Naive thymus-derived CD4-positive, alpha-beta T cell (primary cell): ENCODE results near the gene ACER3. TPM values are rescaled to one million over a fixed set of nuclear protein-coding genes. Genes with fewer than 3 reads are reported as not detected.
"Not testable (repeated sequence)": the region's sequence is repeated elsewhere in the genome, so short reads cannot be mapped to it uniquely, and the experiment has no call there.

Experiments
- ATAC-seq: fragments of 150-1000 bp; cut with Tn5 transposase; 2 replicates; pipeline ENCODE4 v1.10.0; 2021; ENCODE audit warnings: mild to moderate bottlenecking, moderate library complexity
- CTCF ChIA-PET: fragments of 350-600 bp; sonication (Branson Sonifier 250); formaldehyde crosslinking; loops from one replicate; lab custom pipeline; 2021; ENCODE audit warnings: antibody characterized with exemption; lab: Charles Lee
- POLR2A ChIA-PET: fragments of 350-600 bp; sonication (Branson Sonifier 250); formaldehyde crosslinking; loops from one replicate; lab custom pipeline; 2021; ENCODE audit warnings: antibody characterized with exemption, inconsistent platforms; lab: Charles Lee
- DNase-seq, 9 donors: peaks; one replicate each; pipeline versions ENCODE4 v3.0.0 to v3.0.0-alpha.2; 2020 to 2022; ENCODE audit warnings: mixed read lengths in 1 of 9
- H3K27ac ChIP-seq: one replicate; pipeline ENCODE4 v1.7.0; 2013; ENCODE audit warnings: mild to moderate bottlenecking, low read depth, low read length, moderate library complexity
- H3K27me3 ChIP-seq, 2 donors: one replicate each; pipeline ENCODE4 v1.7.0; 2013; ENCODE audit warnings: low read length in 2 of 2, mild to moderate bottlenecking in 2 of 2, moderate library complexity in 2 of 2; ENCODE audit not compliant: control insufficient read depth in 2 of 2, insufficient read depth in 2 of 2
- H3K36me3 ChIP-seq, 3 experiments: 1 replicate in 2 of 3; 2 replicates in 1 of 3; pipeline ENCODE4 v1.7.0; 2013; ENCODE audit warnings: low read length in 3 of 3, mild to moderate bottlenecking in 3 of 3, moderate library complexity in 1 of 3; ENCODE audit not compliant: insufficient read depth in 3 of 3, control insufficient read depth in 2 of 3
- H3K4me1 ChIP-seq, 2 donors: one replicate each; pipeline ENCODE4 v1.7.0; 2013; ENCODE audit warnings: low read length in 2 of 2, mild to moderate bottlenecking in 2 of 2, moderate library complexity in 1 of 2; ENCODE audit not compliant: control insufficient read depth in 2 of 2, insufficient read depth in 2 of 2
- H3K4me3 ChIP-seq: 2 replicates; pipeline ENCODE4 v1.7.0; 2013; ENCODE audit warnings: mild to moderate bottlenecking, low read length
- H3K9me3 ChIP-seq, 3 experiments: 1 replicate in 2 of 3; 2 replicates in 1 of 3; pipeline ENCODE4 v1.7.0; 2013; ENCODE audit warnings: low read length in 3 of 3; ENCODE audit not compliant: control insufficient read depth in 2 of 3
- H3K27ac Mint-ChIP-seq, 9 donors: one replicate each; pipeline ENCODE4 v1.8.0; 2020 to 2022; ENCODE audit warnings: mixed read lengths in 9 of 9, mild to moderate bottlenecking in 8 of 9, moderate library complexity in 5 of 9, inconsistent platforms in 2 of 9
- H3K27me3 Mint-ChIP-seq, 5 donors: one replicate each; pipeline ENCODE4 v1.8.0; 2021 to 2022; ENCODE audit warnings: mixed read lengths in 5 of 5, mild to moderate bottlenecking in 1 of 5
- H3K36me3 Mint-ChIP-seq, 5 donors: one replicate each; pipeline ENCODE4 v1.8.0; 2020 to 2022; ENCODE audit warnings: mixed read lengths in 5 of 5, mild to moderate bottlenecking in 3 of 5, inconsistent platforms in 1 of 5
- H3K4me1 Mint-ChIP-seq, 7 donors: one replicate each; pipeline ENCODE4 v1.8.0; 2020 to 2022; ENCODE audit warnings: mixed read lengths in 7 of 7, mild to moderate bottlenecking in 3 of 7, inconsistent platforms in 1 of 7
- H3K4me3 Mint-ChIP-seq, 10 donors: one replicate each; pipeline ENCODE4 v1.8.0; 2020 to 2022; ENCODE audit warnings: mild to moderate bottlenecking in 10 of 10, mixed read lengths in 10 of 10, moderate library complexity in 6 of 10, inconsistent platforms in 2 of 10
- H3K9me3 Mint-ChIP-seq, 11 donors: one replicate each; pipeline ENCODE4 v1.8.0; 2020 to 2022; ENCODE audit warnings: mixed read lengths in 11 of 11, mild to moderate bottlenecking in 4 of 11, inconsistent platforms in 1 of 11, moderate library complexity in 1 of 11
- intact Hi-C, 2 donors: fragments of 100-400 bp; cut with micrococcal nuclease; formaldehyde crosslinking; loops; one replicate each; pipeline ENCODE4 v1.15.1; 2023
- polyA plus RNA-seq, 2 donors: library from polyadenylated mRNA; unstranded; fragments of 300-500 nt; fragmentation: Illumina TruSeq; gene quantifications; one replicate each; pipeline ENCODE4 v1.2.3, GENCODE V29; 2021
- total RNA-seq, 6 experiments: library from RNA in 5 of 6; stranded (reverse) in 5 of 6; gene quantifications; 1 replicate in 5 of 6; 2 replicates in 1 of 6; pipeline ENCODE4 v1.2.3 and lab custom pipeline; 2021 to 2026

ACER3 gene
- total and polyA plus RNA-seq, 7 experiments from 2014 or later, result 4.7 to 15.2 (median 9.0) TPM

DNA sequence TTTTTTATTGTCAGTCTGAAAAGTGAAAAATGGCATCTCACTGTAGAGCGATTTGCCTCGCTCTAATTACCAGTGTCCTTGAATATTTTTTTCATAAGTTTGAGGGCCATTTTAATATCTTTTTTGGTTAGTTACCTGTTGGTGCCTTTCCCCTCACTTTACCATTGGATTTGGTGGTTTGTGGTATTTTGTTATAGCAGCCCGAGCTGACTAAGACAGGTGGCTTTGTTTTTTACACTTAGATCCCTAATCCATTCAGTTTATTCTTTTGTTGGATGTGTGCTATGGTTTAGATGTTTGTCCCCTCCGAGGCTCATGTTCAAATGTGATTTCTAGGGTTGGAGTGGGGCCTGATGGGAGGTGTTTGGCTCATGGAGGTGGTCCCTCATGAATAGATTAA, 199.5 kb downstream of the ACER3 start:
- no peaks in the 10 kb centered on the region for H3K36me3 Mint-ChIP-seq
- CTCF ChIA-PET, result interaction anchor here (1.1 kb wide), 1 partner anchor 31 kb away, joined by 3 read pairs; no protein-coding TSS in a partner anchor
- H3K27me3 ChIP-seq, result no peaks in the 10 kb centered on the region
- no peaks in the 10 kb centered on the region for H3K36me3 ChIP-seq
- no peak overlapping the region for H3K27ac ChIP-seq
- H3K4me1 ChIP-seq, result no peaks in the 10 kb centered on the region
- no peak overlapping the region for H3K4me3 Mint-ChIP-seq
- no peak for DNase-seq
- no peak for ATAC-seq
- peaks cover 0 to 2% (median 0%) of the 10 kb centered on the region in 7 donors for H3K4me1 Mint-ChIP-seq
- peaks cover 0 to 42% (median 0%) of the 10 kb centered on the region in 5 donors for H3K27me3 Mint-ChIP-seq
- no peak overlapping the region for H3K27ac Mint-ChIP-seq
- intact Hi-C loops, result no loop called here
- H3K9me3 ChIP-seq, result peaks cover 0 to 13% (median 0%) of the 10 kb centered on the region in 3 experiments
- H3K9me3 Mint-ChIP-seq, result peaks cover 0 to 33% (median 10%) of the 10 kb centered on the region in 11 donors
- POLR2A ChIA-PET, result no interaction called here
- H3K4me3 ChIP-seq, result no peak overlapping the region

DNA sequence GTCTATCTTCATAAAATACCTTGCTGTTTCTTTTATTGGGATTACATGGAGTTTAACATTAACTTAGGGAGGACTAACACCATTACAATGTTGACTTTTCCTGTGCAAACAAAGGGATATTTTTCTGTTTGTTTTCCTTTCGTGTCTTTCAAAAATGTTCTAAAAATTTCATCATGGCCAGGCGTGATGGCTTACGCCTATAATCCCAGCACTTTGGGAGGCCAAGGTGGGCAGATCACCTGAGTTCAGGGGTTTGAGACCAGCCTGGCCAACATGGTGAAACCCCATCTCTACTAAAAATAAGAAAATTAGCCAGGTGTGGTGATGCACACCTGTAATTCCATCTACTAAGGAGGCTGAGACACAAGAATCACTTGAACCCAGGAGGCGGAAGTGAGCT, 200.5 kb downstream of the ACER3 start:
- not testable (repeated sequence) for H3K27ac Mint-ChIP-seq, H3K36me3 Mint-ChIP-seq

DNA sequence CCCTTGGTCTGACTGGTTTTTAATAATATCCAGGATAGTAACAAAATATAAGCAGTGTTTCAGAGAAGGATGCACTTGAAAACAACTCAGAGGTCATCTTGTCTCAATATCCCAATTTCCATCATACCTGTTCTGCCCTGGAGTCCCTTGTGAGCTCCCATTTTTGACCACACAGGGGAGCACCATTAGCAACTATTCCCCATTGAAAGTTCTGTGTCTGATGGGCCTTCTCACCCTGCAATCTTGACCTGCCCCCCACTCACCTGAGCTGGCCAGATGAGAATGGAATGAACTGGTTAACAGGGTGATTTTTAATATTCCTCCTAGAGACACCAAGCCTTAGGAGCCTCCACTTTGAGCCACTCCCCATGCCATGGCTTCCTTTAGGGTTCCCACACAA, 202.2 kb downstream of the ACER3 start:
- POLR2A ChIA-PET, result interaction anchor here (0.7 kb wide), 1 partner anchor 1138 kb away, joined by 3 read pairs; no protein-coding TSS in a partner anchor
- H3K9me3 Mint-ChIP-seq, result peaks cover 0 to 10% (median 1%) of the 10 kb centered on the region in 11 donors
- Histone ChIP-seq H3K9me3 (no peaks in the 10 kb centered on the region), H3K27ac (no peak overlapping the region), H3K27me3 (no peaks in the 10 kb centered on the region), H3K36me3 (no peaks in the 10 kb centered on the region), H3K4me1 (peaks cover 0 to 7% of the 10 kb centered on the region in 2 donors), H3K4me3 (no peak overlapping the region)
- peaks cover 0 to 15% (median 12%) of the 10 kb centered on the region in 7 donors for H3K4me1 Mint-ChIP-seq
- peaks cover 0 to 56% (median 0%) of the 10 kb centered on the region in 5 donors for H3K27me3 Mint-ChIP-seq
- H3K4me3 Mint-ChIP-seq, result no peak overlapping the region
- no peaks in the 10 kb centered on the region for H3K36me3 Mint-ChIP-seq
- no peak overlapping the region for H3K27ac Mint-ChIP-seq
- CTCF ChIA-PET, result interaction anchor here (0.6 to 4.2 kb wide), 4 partner anchors 12 to 28 kb away, joined by 3 to 25 read pairs (median 4); no protein-coding TSS in a partner anchor
- DNase-seq, result no peak
- intact Hi-C loops, result no loop called here
- no peak for ATAC-seq

More for the DNA sequence above, 200.5 kb downstream of the ACER3 start:
- H3K36me3 ChIP-seq, H3K4me1 Mint-ChIP-seq, H3K4me3 Mint-ChIP-seq, DNase-seq, POLR2A ChIA-PET, CTCF ChIA-PET, H3K4me3 ChIP-seq, H3K9me3 ChIP-seq, H3K27me3 ChIP-seq, ATAC-seq, intact Hi-C loops, H3K4me1 ChIP-seq, H3K27ac ChIP-seq: not testable (repeated sequence)
- Mint-ChIP-seq H3K27me3 (peaks cover 0 to 50% (median 0%) of the 10 kb centered on the region in 5 donors), H3K9me3 (peaks cover 0 to 24% (median 5%) of the 10 kb centered on the region in 11 donors)

DNA sequence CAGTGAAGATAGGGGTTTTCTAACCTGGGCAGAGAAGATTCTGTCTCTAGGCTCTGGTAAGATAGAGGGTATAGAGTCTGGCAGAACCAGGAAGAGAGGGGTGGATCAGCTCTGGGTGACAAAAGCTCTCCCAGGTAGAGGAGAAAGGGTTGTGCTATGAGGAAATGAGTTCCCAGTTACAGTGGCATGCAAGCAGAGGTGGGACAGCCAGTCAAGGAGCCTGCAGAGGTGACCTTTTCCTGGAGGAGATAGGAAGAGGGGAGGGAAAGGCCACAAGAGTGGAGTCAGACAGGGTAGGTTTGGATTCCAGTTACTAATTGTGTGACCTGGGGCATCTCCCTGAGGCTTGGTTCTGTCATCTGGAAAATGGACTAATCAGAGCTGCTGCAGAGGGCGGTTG, 202.7 kb downstream of the ACER3 start:
- intact Hi-C loops, result no loop called here
- CTCF ChIA-PET, result interaction anchor here (1.3 to 4.2 kb wide), 2 partner anchors 23 to 28 kb away, joined by 3 to 25 read pairs; no protein-coding TSS in a partner anchor

DNA sequence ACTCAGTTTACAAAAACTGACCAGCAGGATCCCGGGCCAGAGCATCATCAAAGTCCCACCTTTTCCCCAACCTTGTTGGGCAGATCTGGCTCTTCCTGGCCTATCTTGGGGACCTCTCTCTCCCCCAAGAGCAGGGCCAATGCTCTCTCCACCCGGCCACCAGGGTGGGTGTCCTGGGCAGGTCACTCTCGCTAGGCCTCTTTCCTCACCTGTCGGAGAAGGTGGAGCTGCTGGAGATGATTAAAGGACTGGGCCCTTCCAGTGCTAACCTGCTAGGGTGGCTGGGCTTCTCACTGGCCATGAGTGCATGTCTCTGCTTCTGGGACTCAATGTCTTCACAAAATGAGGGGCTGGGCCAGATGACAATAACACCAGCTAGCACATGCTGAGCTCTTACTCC, 203.1 kb downstream of the ACER3 start:
- ChIA-PET CTCF (interaction anchor here (0.8 to 4.2 kb wide), 3 partner anchors 23 to 31 kb away, joined by 3 to 25 read pairs (median 3); no protein-coding TSS in a partner anchor), POLR2A (interaction anchor here (1.0 kb wide), 1 partner anchor 18 kb away, joined by 8 read pairs; no protein-coding TSS in a partner anchor)
- intact Hi-C loops, result no loop called here
- Mint-ChIP-seq H3K4me3 (no peak overlapping the region), H3K4me1 (peaks cover 5 to 21% (median 16%) of the 10 kb centered on the region in 7 donors), H3K9me3 (peaks cover 0 to 10% (median 1%) of the 10 kb centered on the region in 11 donors), H3K36me3 (no peaks in the 10 kb centered on the region), H3K27me3 (peaks cover 0 to 51% (median 0%) of the 10 kb centered on the region in 5 donors), H3K27ac (no peak overlapping the region)
- Histone ChIP-seq H3K9me3 (no peaks in the 10 kb centered on the region), H3K36me3 (no peaks in the 10 kb centered on the region), H3K4me1 (peaks cover 0 to 9% of the 10 kb centered on the region in 2 donors), H3K27me3 (no peaks in the 10 kb centered on the region), H3K4me3 (no peak overlapping the region), H3K27ac (no peak overlapping the region)
- ATAC-seq, result no peak
- no peak for DNase-seq

More for the DNA sequence above, 202.7 kb downstream of the ACER3 start:
- H3K4me3 ChIP-seq, result no peak overlapping the region
- H3K9me3 Mint-ChIP-seq, result peaks cover 0 to 10% (median 1%) of the 10 kb centered on the region in 11 donors
- peaks cover 0 to 56% (median 0%) of the 10 kb centered on the region in 5 donors for H3K27me3 Mint-ChIP-seq
- no peaks in the 10 kb centered on the region for H3K36me3 Mint-ChIP-seq
- no peak overlapping the region for H3K27ac Mint-ChIP-seq
- H3K4me3 Mint-ChIP-seq, result no peak overlapping the region
- DNase-seq (no peak), ATAC-seq (no peak)
- no peaks in the 10 kb centered on the region for H3K27me3 ChIP-seq
- no peaks in the 10 kb centered on the region for H3K9me3 ChIP-seq
- no peaks in the 10 kb centered on the region for H3K36me3 ChIP-seq
- POLR2A ChIA-PET, result interaction anchor here (0.7 kb wide), 1 partner anchor 1137 kb away, joined by 3 read pairs; no protein-coding TSS in a partner anchor
- H3K4me1 ChIP-seq, result peaks cover 0 to 9% of the 10 kb centered on the region in 2 donors
- H3K4me1 Mint-ChIP-seq, result peaks cover 3 to 17% (median 15%) of the 10 kb centered on the region in 7 donors
- no peak overlapping the region for H3K27ac ChIP-seq

DNA sequence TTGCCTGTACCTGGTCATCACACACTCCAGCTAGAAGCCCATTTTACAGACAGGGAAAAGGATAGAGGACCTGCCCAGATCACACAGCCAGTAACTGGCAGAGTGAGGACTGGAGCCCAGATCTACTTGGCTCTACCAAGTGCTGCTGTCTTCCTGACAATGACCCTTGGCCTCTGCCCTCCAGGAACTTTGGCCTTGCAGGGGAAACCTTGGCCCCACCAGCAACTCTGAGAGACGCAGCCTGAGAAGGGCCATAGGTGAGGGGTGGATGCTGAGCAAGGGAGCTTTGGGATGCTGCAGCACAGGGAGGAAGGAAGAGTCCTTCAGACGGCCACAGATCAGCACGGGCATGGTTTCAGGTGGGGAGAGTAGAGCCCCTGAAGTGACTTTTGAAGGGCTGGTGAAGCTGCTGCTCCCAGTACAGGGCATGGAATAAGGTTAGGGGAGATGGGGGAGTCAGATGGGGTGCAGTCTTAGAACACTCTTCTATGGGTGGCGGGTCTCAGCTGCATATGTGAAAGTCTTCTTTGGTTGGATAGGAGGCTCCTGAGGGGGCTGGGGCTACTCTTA, 204.0 kb downstream of the ACER3 start:
- H3K9me3 Mint-ChIP-seq, result peaks cover 0 to 10% (median 1%) of the 10 kb centered on the region in 11 donors
- no peaks in the 10 kb centered on the region for H3K36me3 Mint-ChIP-seq
- DNase-seq (no peak), ATAC-seq (no peak)
- Histone ChIP-seq H3K27me3 (no peaks in the 10 kb centered on the region), H3K9me3 (no peaks in the 10 kb centered on the region), H3K4me1 (peaks cover 0 to 9% of the 10 kb centered on the region in 2 donors), H3K36me3 (no peaks in the 10 kb centered on the region), H3K4me3 (no peak overlapping the region), H3K27ac (no peak overlapping the region)
- peaks cover 0 to 49% (median 0%) of the 10 kb centered on the region in 5 donors for H3K27me3 Mint-ChIP-seq
- peaks cover 5 to 24% (median 20%) of the 10 kb centered on the region in 7 donors for H3K4me1 Mint-ChIP-seq
- POLR2A ChIA-PET, result interaction anchor here (1.0 kb wide), 1 partner anchor 17 kb away, joined by 8 read pairs; no protein-coding TSS in a partner anchor
- peak overlapping the region in 3 of 9 donors; percentile 29 to 79 (median 34) for H3K27ac Mint-ChIP-seq
- H3K4me3 Mint-ChIP-seq, result peak overlapping the region in 6 of 10 donors; percentile 8 to 83 (median 33)
- intact Hi-C loops, result loop anchor here in 1 of 2 donors (5.0 kb wide), 1 partner anchor 348 kb away; no protein-coding TSS in a partner anchor
- CTCF ChIA-PET, result interaction anchor here (0.8 to 4.2 kb wide), 5 partner anchors 13 to 31 kb away, joined by 3 to 25 read pairs (median 4); no protein-coding TSS in a partner anchor
